Measurements from ENCODE around the gene SOX21. TPM values are rescaled to one million over a fixed set of nuclear protein-coding genes. Genes with fewer than 3 reads are reported as not detected.
A peak's percentile ranks its signal among the peaks of the same experiment; 100 is the strongest.

SOX21 gene
- total and polyA plus RNA-seq, 4 donors: 0.15 TPM; not detected in 3

- 12 to 14% methylated on average over 40 of the region's 40 CpGs for WGBS, 2 donors
- intact Hi-C loops (cut with DNase I): no loop called here
- Histone ChIP-seq H3K36me3 (ENCODE audit: control insufficient read depth in 1 of 2, insufficient read depth in 2 of 2, low read length in 1 of 2) (no peaks in the 10 kb centered on the region), H3K4me1 (ENCODE audit: control insufficient read depth in 1 of 2, insufficient read depth in 2 of 2, low read length in 2 of 2) (no peaks in the 10 kb centered on the region), H3K27me3 (ENCODE audit: control insufficient read depth in 1 of 2, insufficient read depth in 2 of 2, low read length in 1 of 2) (no peaks in the 10 kb centered on the region), H3K9me3 (ENCODE audit: control insufficient read depth, low read length) (no peaks in the 10 kb centered on the region), H3K4me3 (ENCODE audit: low read length in 2 of 2) (no peak overlapping the region), H3K27ac (ENCODE audit: low read depth in 1 of 2, low read length in 2 of 2) (no peak overlapping the region)
- DNase-seq (no peak), ATAC-seq (ENCODE audit: low FRiP score) (no peak)
Observed at GRCh38 chr13:94705081-94706030, 7.0 kb downstream of the SOX21 start.

GRCh38 chr13:94704377-94705080 is 7.8 kb downstream of the SOX21 start:
- WGBS, 2 donors: 15 to 19% methylated on average over 24 of the region's 24 CpGs
- H3K9me3 ChIP-seq (ENCODE audit: control insufficient read depth, low read length): peaks cover 1% of the 10 kb centered on the region
- H3K27me3 ChIP-seq (ENCODE audit: control insufficient read depth in 1 of 2, insufficient read depth in 2 of 2, low read length in 1 of 2): peaks cover 0 to 2% of the 10 kb centered on the region in 2 donors
- DNase-seq (no peak), ATAC-seq (ENCODE audit: low FRiP score) (no peak)
- no peak overlapping the region for H3K27ac ChIP-seq (ENCODE audit: low read depth in 1 of 2, low read length in 2 of 2)
- no peak overlapping the region for H3K4me3 ChIP-seq (ENCODE audit: low read length in 2 of 2)
- H3K36me3 ChIP-seq (ENCODE audit: control insufficient read depth in 1 of 2, insufficient read depth in 2 of 2, low read length in 1 of 2): no peaks in the 10 kb centered on the region
- no peaks in the 10 kb centered on the region for H3K4me1 ChIP-seq (ENCODE audit: control insufficient read depth in 1 of 2, insufficient read depth in 2 of 2, low read length in 2 of 2)
- intact Hi-C loops (cut with DNase I): no loop called here

GRCh38 chr13:94703721-94704314 is 8.5 kb downstream of the SOX21 start:
- H3K27me3 ChIP-seq (ENCODE audit: control insufficient read depth in 1 of 2, insufficient read depth in 2 of 2, low read length in 1 of 2): peaks cover 0 to 2% of the 10 kb centered on the region in 2 donors
- no peaks in the 10 kb centered on the region for H3K36me3 ChIP-seq (ENCODE audit: control insufficient read depth in 1 of 2, insufficient read depth in 2 of 2, low read length in 1 of 2)
- ATAC-seq (ENCODE audit: low FRiP score): no peak
- H3K27ac ChIP-seq (ENCODE audit: low read depth in 1 of 2, low read length in 2 of 2): no peak overlapping the region
- intact Hi-C loops (cut with DNase I): no loop called here
- WGBS, 2 donors: 4 to 7% methylated on average over 26 of the region's 26 CpGs
- H3K4me3 ChIP-seq (ENCODE audit: low read length in 2 of 2): no peak overlapping the region
- no peak for DNase-seq
- no peaks in the 10 kb centered on the region for H3K4me1 ChIP-seq (ENCODE audit: control insufficient read depth in 1 of 2, insufficient read depth in 2 of 2, low read length in 2 of 2)
- H3K9me3 ChIP-seq (ENCODE audit: control insufficient read depth, low read length): peaks cover 1% of the 10 kb centered on the region

GRCh38 chr13:94703271-94703670 is 9.1 kb downstream of the SOX21 start:
- Histone ChIP-seq H3K4me3 (ENCODE audit: low read length in 2 of 2) (no peak overlapping the region), H3K27me3 (ENCODE audit: control insufficient read depth in 1 of 2, insufficient read depth in 2 of 2, low read length in 1 of 2) (peaks cover 0 to 2% of the 10 kb centered on the region in 2 donors), H3K9me3 (ENCODE audit: control insufficient read depth, low read length) (peaks cover 1% of the 10 kb centered on the region), H3K36me3 (ENCODE audit: control insufficient read depth in 1 of 2, insufficient read depth in 2 of 2, low read length in 1 of 2) (no peaks in the 10 kb centered on the region), H3K27ac (ENCODE audit: low read depth in 1 of 2, low read length in 2 of 2) (no peak overlapping the region), H3K4me1 (ENCODE audit: control insufficient read depth in 1 of 2, insufficient read depth in 2 of 2, low read length in 2 of 2) (no peaks in the 10 kb centered on the region)
- DNase-seq (no peak), ATAC-seq (ENCODE audit: low FRiP score) (no peak)
- 3 to 4% methylated on average over 17 of the region's 17 CpGs for WGBS, 2 donors
- intact Hi-C loops (cut with DNase I): no loop called here

DNA sequence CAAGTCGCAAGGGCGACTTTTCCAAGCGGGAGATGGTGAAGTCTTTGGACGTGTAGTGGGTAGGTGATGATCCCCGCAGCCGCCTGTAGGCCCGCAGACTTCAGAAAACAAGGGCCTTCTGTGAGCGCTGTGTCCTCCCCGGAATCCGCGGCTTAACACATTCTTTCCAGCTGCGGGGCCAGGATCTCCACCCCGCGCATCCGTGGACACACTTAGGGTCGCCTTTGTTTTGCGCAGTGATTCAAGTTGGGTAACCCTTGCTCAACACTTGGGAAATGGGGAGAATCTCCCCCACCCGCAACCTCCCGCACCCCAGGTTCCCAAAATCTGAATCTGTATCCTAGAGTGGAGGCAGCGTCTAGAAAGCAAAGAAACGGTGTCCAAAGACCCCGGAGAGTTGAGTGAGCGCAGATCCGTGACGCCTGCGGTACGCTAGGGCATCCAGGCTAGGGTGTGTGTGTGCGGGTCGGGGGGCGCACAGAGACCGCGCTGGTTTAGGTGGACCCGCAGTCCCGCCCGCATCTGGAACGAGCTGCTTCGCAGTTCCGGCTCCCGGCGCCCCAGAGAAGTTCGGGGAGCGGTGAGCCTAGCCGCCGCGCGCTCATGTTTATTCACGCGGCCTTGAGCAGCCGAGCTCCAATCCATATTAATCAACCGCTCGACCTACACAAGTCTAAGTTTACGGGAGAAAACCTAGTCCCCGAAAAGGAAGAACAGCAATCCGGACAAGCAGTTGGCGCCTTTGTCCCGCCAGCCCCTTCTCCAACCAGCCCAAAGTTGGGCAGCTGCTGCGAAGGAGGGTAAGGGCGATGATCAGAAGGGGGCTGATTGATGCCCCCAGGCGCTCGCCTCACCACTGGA is 9.9 kb downstream of the SOX21 start:
- peaks cover 0 to 2% of the 10 kb centered on the region in 2 donors for H3K27me3 ChIP-seq (ENCODE audit: control insufficient read depth in 1 of 2, insufficient read depth in 2 of 2, low read length in 1 of 2)
- H3K4me1 ChIP-seq (ENCODE audit: control insufficient read depth in 1 of 2, insufficient read depth in 2 of 2, low read length in 2 of 2): no peaks in the 10 kb centered on the region
- intact Hi-C loops (cut with DNase I): no loop called here
- H3K27ac ChIP-seq (ENCODE audit: low read depth in 1 of 2, low read length in 2 of 2): no peak overlapping the region
- no peaks in the 10 kb centered on the region for H3K36me3 ChIP-seq (ENCODE audit: control insufficient read depth in 1 of 2, insufficient read depth in 2 of 2, low read length in 1 of 2)
- peaks cover 3% of the 10 kb centered on the region for H3K9me3 ChIP-seq (ENCODE audit: control insufficient read depth, low read length)
- no peak overlapping the region for H3K4me3 ChIP-seq (ENCODE audit: low read length in 2 of 2)
- no peak for ATAC-seq (ENCODE audit: low FRiP score)
- no peak for DNase-seq
- WGBS, 2 donors: 3 to 4% methylated on average over 60 of the region's 60 CpGs

GRCh38 chr13:94701313-94702180 is 10.8 kb downstream of the SOX21 start:
- ATAC-seq (ENCODE audit: low FRiP score): peak; percentile 36
- H3K27me3 ChIP-seq (ENCODE audit: control insufficient read depth in 1 of 2, insufficient read depth in 2 of 2, low read length in 1 of 2): peaks cover 0 to 2% of the 10 kb centered on the region in 2 donors
- no peaks in the 10 kb centered on the region for H3K4me1 ChIP-seq (ENCODE audit: control insufficient read depth in 1 of 2, insufficient read depth in 2 of 2, low read length in 2 of 2)
- peaks cover 3% of the 10 kb centered on the region for H3K9me3 ChIP-seq (ENCODE audit: control insufficient read depth, low read length)
- no peaks in the 10 kb centered on the region for H3K36me3 ChIP-seq (ENCODE audit: control insufficient read depth in 1 of 2, insufficient read depth in 2 of 2, low read length in 1 of 2)
- no peak overlapping the region for H3K4me3 ChIP-seq (ENCODE audit: low read length in 2 of 2)
- H3K27ac ChIP-seq (ENCODE audit: low read depth in 1 of 2, low read length in 2 of 2): no peak overlapping the region
- WGBS, 2 donors: 26 to 29% methylated on average over 42 of the region's 42 CpGs
- intact Hi-C loops (cut with DNase I): no loop called here
- DNase-seq: no peak

GRCh38 chr13:94700536-94700935 is 11.8 kb downstream of the SOX21 start:
- H3K36me3 ChIP-seq (ENCODE audit: control insufficient read depth in 1 of 2, insufficient read depth in 2 of 2, low read length in 1 of 2): no peaks in the 10 kb centered on the region
- H3K4me3 ChIP-seq (ENCODE audit: low read length in 2 of 2): no peak overlapping the region
- 64 to 67% methylated on average over 5 of the region's 5 CpGs for WGBS, 2 donors
- no peaks in the 10 kb centered on the region for H3K4me1 ChIP-seq (ENCODE audit: control insufficient read depth in 1 of 2, insufficient read depth in 2 of 2, low read length in 2 of 2)
- H3K27me3 ChIP-seq (ENCODE audit: control insufficient read depth in 1 of 2, insufficient read depth in 2 of 2, low read length in 1 of 2): peaks cover 0 to 2% of the 10 kb centered on the region in 2 donors
- no peak for DNase-seq
- no peak for ATAC-seq (ENCODE audit: low FRiP score)
- no peak overlapping the region for H3K27ac ChIP-seq (ENCODE audit: low read depth in 1 of 2, low read length in 2 of 2)
- intact Hi-C loops (cut with DNase I): no loop called here
- H3K9me3 ChIP-seq (ENCODE audit: control insufficient read depth, low read length): peaks cover 3% of the 10 kb centered on the region
